Prostate gland (tissue), 2 donors: ENCODE results near the gene MYLK4. TPM values are rescaled to one million over a fixed set of nuclear protein-coding genes. Genes with fewer than 3 reads are reported as not detected.

Experiments used
- DNase-seq: peaks from one replicate; pipeline ENCODE4 v3.0.0-alpha.2; 2019; ENCODE audit warnings: low spot score
- H3K27ac ChIP-seq, 2 donors: fragments of 200-600 bp; sonication (generic); 2 replicates each; pipeline ENCODE4 v1.5.1; 2017 to 2019
- H3K27me3 ChIP-seq: fragments of 200-600 bp; sonication (generic); replicated peaks from 2 replicates; pipeline ENCODE4 v1.5.1; 2019; ENCODE audit not compliant: insufficient read depth
- H3K36me3 ChIP-seq, 2 donors: fragments of 200-600 bp; sonication (generic); 1 replicate in 1 of 2; 2 replicates in 1 of 2; pipeline versions ENCODE4 v1.5.1 to v1.8.1; 2017 to 2019
- H3K4me1 ChIP-seq: fragments of 200-600 bp; sonication (generic); replicated peaks from 2 replicates; pipeline ENCODE4 v1.5.1; 2019
- H3K4me3 ChIP-seq, 2 donors: fragments of 200-600 bp; sonication (generic); 2 replicates each; pipeline ENCODE4 v1.5.1; 2017 to 2019
- H3K9me3 ChIP-seq: fragments of 200-600 bp; sonication (generic); 2 replicates; pipeline ENCODE4 v1.5.1; 2017
- POLR2A ChIP-seq: fragments of 450-650 bp; IDR thresholded peaks from one replicate; pipeline ENCODE4 v1.6.1; 2016; ENCODE audit warnings: antibody characterized with exemption, mild to moderate bottlenecking
- POLR2AphosphoS5 ChIP-seq: sonication (generic); formaldehyde crosslinking; IDR thresholded peaks from one replicate; pipeline ENCODE4 v1.6.1; 2017; ENCODE audit warnings: antibody characterized with exemption
- WGBS: methylation state at CpG from one replicate; pipeline ENCODE4 v1.1.5; 2018; 5-methylcytosine and 5-hydroxymethylcytosine counted together
- intact Hi-C: fragments of 100-400 bp; cut with DNase I; formaldehyde crosslinking; loops from one replicate; pipeline ENCODE4 v1.14.2; 2022
- total RNA-seq, 2 donors: library from RNA; depleted of rRNA; stranded (reverse); fragments of >200 nt; gene quantifications; one replicate each; pipeline ENCODE4 v1.1.0, GENCODE V29; 2016
- TF ChIP-seq, protein P1 (sequence below), 4 experiments: fragments of 200-600 bp in 2 of 4; fragments of 450-650 bp in 2 of 4; sonication (generic) in 2 of 4; IDR thresholded peaks; 1 replicate in 3 of 4; 2 replicates in 1 of 4; pipeline ENCODE4 v1.5.1; 2016 to 2019; ENCODE audit warnings: antibody characterized with exemption in 4 of 4, mild to moderate bottlenecking in 2 of 4, moderate library complexity in 2 of 4

MYLK4 gene
- total RNA-seq, 2 donors from 2014 or later, result 0.46 to 0.97 TPM

DNA sequence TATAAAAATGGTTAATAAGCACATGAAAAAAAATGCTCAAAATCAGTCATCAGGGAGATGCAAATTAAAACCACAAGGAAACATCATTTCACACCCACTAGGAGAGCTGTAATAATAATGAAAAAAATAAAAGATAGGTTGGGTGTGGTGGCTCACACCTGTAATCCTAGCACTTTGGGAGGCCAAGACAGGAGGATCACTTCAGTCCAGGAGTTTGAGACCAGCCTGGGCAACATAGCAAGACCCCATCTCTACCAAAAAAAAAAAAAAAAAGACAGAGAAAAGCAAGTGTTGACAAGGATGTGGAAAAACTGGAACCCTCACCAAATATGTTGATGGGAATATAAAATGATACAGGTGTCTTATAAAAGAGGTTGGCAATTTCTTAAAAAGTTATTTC is 3.0 kb upstream of the MYLK4 start:
- H3K36me3 ChIP-seq, result no peaks in the 10 kb centered on the region
- no peaks in the 10 kb centered on the region for H3K9me3 ChIP-seq
- H3K27ac ChIP-seq, result no peak overlapping the region
- no peaks in the 10 kb centered on the region for H3K27me3 ChIP-seq
- H3K4me3 ChIP-seq, result no peak overlapping the region
- TF ChIP-seq POLR2AphosphoS5 (no peak), POLR2A (no peak)
- TF ChIP-seq, protein P1, sequence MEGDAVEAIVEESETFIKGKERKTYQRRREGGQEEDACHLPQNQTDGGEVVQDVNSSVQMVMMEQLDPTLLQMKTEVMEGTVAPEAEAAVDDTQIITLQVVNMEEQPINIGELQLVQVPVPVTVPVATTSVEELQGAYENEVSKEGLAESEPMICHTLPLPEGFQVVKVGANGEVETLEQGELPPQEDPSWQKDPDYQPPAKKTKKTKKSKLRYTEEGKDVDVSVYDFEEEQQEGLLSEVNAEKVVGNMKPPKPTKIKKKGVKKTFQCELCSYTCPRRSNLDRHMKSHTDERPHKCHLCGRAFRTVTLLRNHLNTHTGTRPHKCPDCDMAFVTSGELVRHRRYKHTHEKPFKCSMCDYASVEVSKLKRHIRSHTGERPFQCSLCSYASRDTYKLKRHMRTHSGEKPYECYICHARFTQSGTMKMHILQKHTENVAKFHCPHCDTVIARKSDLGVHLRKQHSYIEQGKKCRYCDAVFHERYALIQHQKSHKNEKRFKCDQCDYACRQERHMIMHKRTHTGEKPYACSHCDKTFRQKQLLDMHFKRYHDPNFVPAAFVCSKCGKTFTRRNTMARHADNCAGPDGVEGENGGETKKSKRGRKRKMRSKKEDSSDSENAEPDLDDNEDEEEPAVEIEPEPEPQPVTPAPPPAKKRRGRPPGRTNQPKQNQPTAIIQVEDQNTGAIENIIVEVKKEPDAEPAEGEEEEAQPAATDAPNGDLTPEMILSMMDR (IDR thresholded peaks at IDR 0.05), result no peak
- no peak for DNase-seq
- intact Hi-C loops, result no loop called here
- no peaks in the 10 kb centered on the region for H3K4me1 ChIP-seq

DNA sequence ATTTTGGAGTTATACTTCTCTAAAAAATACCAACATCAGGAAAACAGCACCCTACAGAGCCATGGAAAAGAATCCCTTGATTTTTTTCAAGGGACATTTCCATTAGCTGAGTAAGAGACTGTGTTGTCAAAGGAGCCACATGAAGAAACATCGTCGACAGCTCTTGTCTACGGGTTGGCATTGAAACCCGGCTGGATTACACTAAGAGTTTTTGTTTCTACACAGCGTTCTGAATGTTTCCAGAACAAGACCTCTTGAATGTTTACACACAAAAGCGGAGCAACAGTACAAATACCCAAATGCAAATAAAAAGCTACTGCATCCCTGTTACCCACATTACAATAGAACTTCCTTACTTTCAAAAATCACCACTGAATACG is 2.4 kb upstream of the MYLK4 start:
- no peak for TF ChIP-seq POLR2AphosphoS5
- TF ChIP-seq, protein P1 (IDR thresholded peaks at IDR 0.05), result no peak
- no peak for TF ChIP-seq POLR2A
- H3K9me3 ChIP-seq, result no peaks in the 10 kb centered on the region
- 56% methylated on average over 7 of the region's 7 CpGs for WGBS
- H3K4me3 ChIP-seq, result no peak overlapping the region
- no peak overlapping the region for H3K27ac ChIP-seq
- no peaks in the 10 kb centered on the region for H3K4me1 ChIP-seq
- intact Hi-C loops, result no loop called here
- H3K27me3 ChIP-seq, result no peaks in the 10 kb centered on the region
- no peaks in the 10 kb centered on the region for H3K36me3 ChIP-seq
- DNase-seq, result no peak

DNA sequence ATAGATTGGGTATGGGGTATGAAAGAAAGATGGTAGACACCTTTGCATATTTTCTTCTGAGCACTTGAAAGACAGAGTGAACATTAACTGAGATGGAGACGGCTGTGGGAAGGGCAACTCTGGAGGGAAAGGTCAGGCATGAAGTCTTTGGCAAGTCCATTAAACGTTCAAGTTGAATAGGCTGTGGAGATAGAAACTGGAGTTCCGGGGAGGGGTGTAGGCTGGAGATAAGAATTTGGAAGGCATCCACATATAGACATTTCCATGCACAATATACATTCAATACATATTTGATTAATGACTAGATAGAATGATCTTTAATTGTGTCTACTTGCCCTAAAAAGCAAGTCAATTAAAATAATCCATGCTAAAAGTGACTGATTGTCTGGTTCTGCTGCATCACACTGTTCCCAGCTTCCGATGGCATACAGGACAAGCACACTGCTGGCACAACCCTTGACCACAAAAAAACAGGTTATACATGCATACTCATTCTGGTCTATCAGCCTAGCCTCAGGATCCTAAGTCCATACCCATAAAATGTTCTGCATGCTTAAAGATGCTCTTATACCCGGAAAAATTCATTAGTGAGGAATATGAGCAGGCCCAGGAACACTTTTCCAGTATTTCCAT is 1.9 kb upstream of the MYLK4 start:
- Histone ChIP-seq H3K9me3 (no peaks in the 10 kb centered on the region), H3K27ac (no peak overlapping the region), H3K4me1 (no peaks in the 10 kb centered on the region), H3K4me3 (no peak overlapping the region), H3K27me3 (no peaks in the 10 kb centered on the region), H3K36me3 (no peaks in the 10 kb centered on the region)
- no peak for DNase-seq
- TF ChIP-seq POLR2A (no peak), POLR2AphosphoS5 (no peak)
- TF ChIP-seq, protein P1 (IDR thresholded peaks at IDR 0.05), result no peak
- 78% methylated on average over 5 of the region's 5 CpGs for WGBS
- intact Hi-C loops, result no loop called here

DNA sequence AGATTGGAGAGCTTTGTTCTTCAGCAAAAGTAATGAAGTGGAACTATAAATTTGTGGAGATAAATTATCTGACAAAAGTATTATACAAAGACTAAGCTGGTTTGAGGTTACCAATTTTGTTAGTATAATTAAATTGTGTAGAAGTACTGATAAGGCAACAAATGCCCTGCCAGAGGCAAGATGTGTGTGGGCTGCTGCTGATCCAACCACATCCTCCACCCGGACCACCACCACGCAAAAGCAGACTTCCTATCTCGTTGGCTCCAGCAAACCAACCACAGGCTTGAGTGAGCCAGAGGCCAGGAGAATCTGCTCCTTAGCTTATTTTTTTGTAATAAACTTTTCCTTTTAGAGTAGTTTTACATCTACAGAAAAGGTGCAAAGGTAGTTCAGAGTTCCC is 1.1 kb upstream of the MYLK4 start:
- no peaks in the 10 kb centered on the region for H3K9me3 ChIP-seq
- TF ChIP-seq, protein P1 (IDR thresholded peaks at IDR 0.05), result no peak
- TF ChIP-seq POLR2AphosphoS5 (no peak), POLR2A (no peak)
- no peak for DNase-seq
- no peak overlapping the region for H3K27ac ChIP-seq
- intact Hi-C loops, result no loop called here
- no peaks in the 10 kb centered on the region for H3K27me3 ChIP-seq
- H3K4me1 ChIP-seq, result no peaks in the 10 kb centered on the region
- WGBS, result 87% methylated on average over 3 of the region's 3 CpGs
- H3K36me3 ChIP-seq, result no peaks in the 10 kb centered on the region
- no peak overlapping the region for H3K4me3 ChIP-seq

DNA sequence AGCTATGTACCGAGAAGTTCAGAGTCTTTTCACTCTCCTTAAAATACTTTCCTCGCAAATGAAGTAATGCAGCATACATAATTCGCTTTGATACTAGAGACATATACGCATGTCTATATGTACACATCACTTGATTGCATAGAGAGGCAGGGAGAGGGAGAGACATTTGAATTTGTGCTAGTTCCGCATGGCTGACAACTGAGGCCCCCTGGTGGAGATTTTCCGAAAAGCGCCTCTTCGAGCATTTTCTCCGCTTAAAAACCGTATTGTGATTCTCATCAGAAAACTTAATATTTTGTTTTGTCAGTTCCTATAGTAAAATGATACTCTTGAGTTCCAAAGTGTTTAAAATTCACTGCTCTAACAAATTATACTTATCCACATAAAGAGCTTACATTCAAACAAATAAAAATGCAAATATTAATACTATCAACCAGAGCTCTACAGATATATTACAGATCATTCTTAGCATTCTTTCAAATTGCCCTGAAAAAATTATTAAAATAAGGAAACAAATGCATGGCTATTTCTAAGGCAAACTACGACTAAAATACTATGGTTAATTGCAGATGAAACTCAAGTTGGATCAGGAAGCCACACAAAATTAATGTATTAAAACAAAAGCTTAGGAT is 637 bp downstream of the MYLK4 start:
- no peak overlapping the region for H3K27ac ChIP-seq
- no peaks in the 10 kb centered on the region for H3K36me3 ChIP-seq
- intact Hi-C loops, result loop anchor here (5.0 kb wide), 1 partner anchor 1153 kb away; no protein-coding TSS in a partner anchor
- TF ChIP-seq POLR2AphosphoS5 (peak; percentile 22), POLR2A (no peak)
- TF ChIP-seq, protein P1 (IDR thresholded peaks at IDR 0.05), result peak; percentile 67 to 79 (median 72)
- H3K27me3 ChIP-seq, result no peaks in the 10 kb centered on the region
- DNase-seq, result peak; percentile 44
- whole genome bisulfite sequencing, result 12% methylated on average over 11 of the region's 11 CpGs
- H3K4me3 ChIP-seq, result no peak overlapping the region
- H3K9me3 ChIP-seq, result no peaks in the 10 kb centered on the region
- no peaks in the 10 kb centered on the region for H3K4me1 ChIP-seq
